Stimulated activated CD4-positive, alpha-beta T cell treated with anti-CD3 and anti-CD28 coated beads, Interleukin-12 subunit alpha, Interleukin-12 subunit beta, amount 100 ng/mL, for 48 hours (primary cell): Measurements from ENCODE around the gene GPAT3.

ENCODE experiments used
- DNase-seq, 3 donors: peaks; one replicate each; pipeline ENCODE4 v3.0.0-alpha.2; 2020; ENCODE audit warnings: low read depth in 2 of 3, low spot score in 1 of 3

The GPAT3 gene

GRCh38 chr4:83639849-83640493, 104.1 kb downstream of the GPAT3 start:
- peak; percentile 8 to 68 (median 21) for DNase-seq

DNA sequence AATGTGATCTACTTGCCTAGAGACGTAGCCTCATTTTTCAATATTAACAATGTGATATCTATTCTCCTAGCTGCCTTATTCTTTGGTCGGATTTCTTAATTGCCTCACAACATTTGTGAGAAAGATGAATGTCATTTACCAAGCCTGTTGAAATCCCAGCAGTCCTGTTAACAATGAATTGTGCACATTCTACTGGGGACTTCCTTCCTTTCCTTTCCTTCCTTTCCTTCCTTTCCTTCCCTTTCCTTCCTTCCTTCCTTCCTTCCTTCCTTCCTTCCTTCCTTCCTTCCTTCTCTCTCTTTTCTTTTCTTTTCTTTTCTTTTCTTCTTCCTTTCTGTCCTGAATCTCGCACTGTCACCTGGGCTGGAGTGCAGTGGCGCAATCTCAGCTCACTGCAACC, 107.1 kb downstream of the GPAT3 start:
- no peak for DNase-seq

GRCh38 chr4:83644677-83645659, 109.1 kb downstream of the GPAT3 start:
- DNase-seq, result peak in 1 of 3 donors; percentile 56

DNA sequence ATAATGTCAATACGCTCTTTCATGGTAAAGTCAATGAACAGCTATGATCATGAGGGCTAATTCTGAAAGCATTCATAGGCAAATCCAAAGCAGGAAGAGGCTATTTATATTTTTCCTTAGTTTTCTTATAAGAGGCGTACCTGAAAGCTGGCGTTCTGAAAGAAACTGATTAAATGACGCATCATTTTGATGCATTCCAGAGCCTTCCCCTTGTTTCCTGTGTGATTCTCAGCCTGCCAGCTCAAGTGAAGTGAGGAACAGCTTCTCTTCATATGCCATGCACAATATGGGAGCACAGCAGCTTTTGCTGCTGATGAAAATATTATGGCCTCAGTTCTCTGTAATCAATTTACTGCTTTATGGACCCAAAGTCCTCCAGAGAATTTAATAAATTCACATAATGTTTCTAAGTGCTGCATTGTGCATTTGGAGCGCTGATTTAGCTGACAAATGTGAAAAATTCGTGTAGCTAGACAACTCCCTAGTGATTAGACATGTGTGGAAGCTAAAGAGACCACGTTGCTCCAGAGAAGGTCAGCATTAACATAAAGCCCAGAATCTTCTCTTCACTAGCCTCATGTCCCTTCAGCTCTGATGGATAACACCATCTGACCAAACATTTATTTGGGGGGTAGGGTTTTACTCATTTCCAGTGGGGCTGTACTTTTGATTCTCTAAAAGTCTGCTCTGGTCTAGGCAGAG, 110.8 kb downstream of the GPAT3 start:
- DNase-seq, result no peak

- DNase-seq, result no peak
Measured at GRCh38 chr4:83651846-83652245, 115.9 kb downstream of the GPAT3 start.
